Right hindlimb (tissue), 1 donor: ENCODE data around the gene CXCL6.

Source experiments
- DNase-seq: peaks from one replicate; pipeline ENCODE4 v3.0.0-alpha.2; 2018

Gene CXCL6

GRCh38 chr4:73869130-73870055 is 32.9 kb downstream of the CXCL6 start, which contains the start of gene CXCL1:
TSS of gene CXCL1 (plus strand) at chr4:73869393. CDS start at chr4:73869471, 78 bp downstream.
- peak; percentile 27 for DNase-seq

GRCh38 chr4:73870260-73870659 is 33.8 kb downstream of the CXCL6 start:
- no peak for DNase-seq

GRCh38 chr4:73870768-73871167 is 34.3 kb downstream of the CXCL6 start:
- DNase-seq, result no peak

- no peak for DNase-seq
These were observed 35.2 kb downstream of the CXCL6 start for GRCh38 chr4:73871511-73872310.

- no peak for DNase-seq
These were observed 36.0 kb downstream of the CXCL6 start for GRCh38 chr4:73872316-73873108.

GRCh38 chr4:73874386-73874785 is 37.9 kb downstream of the CXCL6 start:
- no peak for DNase-seq

GRCh38 chr4:73875401-73875800 is 38.9 kb downstream of the CXCL6 start:
- DNase-seq, result no peak

- no peak for DNase-seq
These were observed 46.8 kb downstream of the CXCL6 start for GRCh38 chr4:73883306-73883705.

- no peak for DNase-seq
These were observed 49.2 kb downstream of the CXCL6 start for GRCh38 chr4:73885574-73886267.
